Measurements from ENCODE around the gene EEF1A2. TPM values are rescaled to one million over a fixed set of nuclear protein-coding genes. Genes with fewer than 3 reads are reported as not detected.

Gene EEF1A2
- total and polyA plus RNA-seq, 2 experiments from 2014 or later = 1.3 to 37.1 TPM

DNA sequence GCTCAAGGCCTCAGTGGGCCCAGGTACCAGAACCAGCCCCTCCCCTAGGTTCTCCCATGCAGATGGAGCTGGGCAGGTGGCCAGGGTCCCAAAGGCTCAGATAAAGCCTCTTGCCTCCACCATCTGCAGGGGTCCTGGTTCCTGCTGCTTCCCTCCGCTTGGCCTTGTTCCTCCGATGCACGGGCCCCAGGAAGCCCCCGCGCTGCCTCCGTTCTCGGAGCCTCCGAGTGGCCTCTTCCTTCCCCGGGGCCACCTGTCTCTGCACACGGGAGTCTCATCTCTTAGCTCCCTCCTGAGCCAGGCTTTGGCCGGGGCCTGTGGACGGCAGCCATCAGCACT, 40.2 kb upstream of the EEF1A2 start:
- Histone ChIP-seq H3K27ac (ENCODE audit: low read depth) (no peak overlapping the region), H3K36me3 (ENCODE audit: insufficient read depth) (no peaks in the 10 kb centered on the region), H3K27me3 (ENCODE audit: insufficient read depth) (no peaks in the 10 kb centered on the region), H3K79me2 (replicated peaks; ENCODE audit: insufficient read depth) (no peaks in the 10 kb centered on the region), H4K20me1 (replicated peaks; ENCODE audit: insufficient read depth) (no peaks in the 10 kb centered on the region), H3K4me2 (no peak overlapping the region), H2AFZ (peak overlapping the region; percentile 32; the same call in 1 of the 2 replicates), H3K4me1 (ENCODE audit: insufficient read depth) (no peaks in the 10 kb centered on the region), H3K4me3 (no peak overlapping the region), H3K9me2 (ENCODE audit: insufficient read depth) (no peaks in the 10 kb centered on the region), H3F3A (replicated peaks; ENCODE audit: low read depth) (no peaks in the 10 kb centered on the region)
- ATAC-seq (no peak), DNase-seq (ENCODE audit: low spot score) (no peak)
- Mint-ChIP-seq H3K9me3 (no peaks in the 10 kb centered on the region; the same call in 2 of the 3 replicates), H3K4me3 (no peak overlapping the region), H3K27me3 (ENCODE audit: insufficient read depth, low read depth, poor library complexity) (peaks cover 9% of the 10 kb centered on the region), H3K27ac (no peak overlapping the region), H3K36me3 (ENCODE audit: low read depth) (peaks cover 4% of the 10 kb centered on the region; the same call in 1 of the 3 replicates), H3K4me1 (peaks cover 8% of the 10 kb centered on the region)
- TF ChIP-seq CREB1 (CRISPR knock-in tag; IDR thresholded peaks at IDR 0.05; ENCODE audit: low read depth) (no peak), NANOG (IDR thresholded peaks at IDR 0.05; ENCODE audit: borderline replicate concordance) (no peak), ZNF331 (CRISPR knock-in tag; IDR thresholded peaks at IDR 0.05; ENCODE audit: low read depth) (no peak), STAT1 (IDR thresholded peaks at IDR 0.05; ENCODE audit: unreplicated experiment) (no peak), EZH2phosphoT487 (IDR thresholded peaks at IDR 0.05; ENCODE audit: unreplicated experiment) (no peak), POLR2AphosphoS5 (IDR thresholded peaks at IDR 0.05; ENCODE audit: low read depth) (no peak), JUNB (IDR thresholded peaks at IDR 0.05; ENCODE audit: unreplicated experiment) (no peak), EZH2 (IDR thresholded peaks at IDR 0.05; ENCODE audit: low read depth, unreplicated experiment) (no peak), ZNF114 (CRISPR knock-in tag; IDR thresholded peaks at IDR 0.05) (no peak)
- TF ChIP-seq, protein P1, sequence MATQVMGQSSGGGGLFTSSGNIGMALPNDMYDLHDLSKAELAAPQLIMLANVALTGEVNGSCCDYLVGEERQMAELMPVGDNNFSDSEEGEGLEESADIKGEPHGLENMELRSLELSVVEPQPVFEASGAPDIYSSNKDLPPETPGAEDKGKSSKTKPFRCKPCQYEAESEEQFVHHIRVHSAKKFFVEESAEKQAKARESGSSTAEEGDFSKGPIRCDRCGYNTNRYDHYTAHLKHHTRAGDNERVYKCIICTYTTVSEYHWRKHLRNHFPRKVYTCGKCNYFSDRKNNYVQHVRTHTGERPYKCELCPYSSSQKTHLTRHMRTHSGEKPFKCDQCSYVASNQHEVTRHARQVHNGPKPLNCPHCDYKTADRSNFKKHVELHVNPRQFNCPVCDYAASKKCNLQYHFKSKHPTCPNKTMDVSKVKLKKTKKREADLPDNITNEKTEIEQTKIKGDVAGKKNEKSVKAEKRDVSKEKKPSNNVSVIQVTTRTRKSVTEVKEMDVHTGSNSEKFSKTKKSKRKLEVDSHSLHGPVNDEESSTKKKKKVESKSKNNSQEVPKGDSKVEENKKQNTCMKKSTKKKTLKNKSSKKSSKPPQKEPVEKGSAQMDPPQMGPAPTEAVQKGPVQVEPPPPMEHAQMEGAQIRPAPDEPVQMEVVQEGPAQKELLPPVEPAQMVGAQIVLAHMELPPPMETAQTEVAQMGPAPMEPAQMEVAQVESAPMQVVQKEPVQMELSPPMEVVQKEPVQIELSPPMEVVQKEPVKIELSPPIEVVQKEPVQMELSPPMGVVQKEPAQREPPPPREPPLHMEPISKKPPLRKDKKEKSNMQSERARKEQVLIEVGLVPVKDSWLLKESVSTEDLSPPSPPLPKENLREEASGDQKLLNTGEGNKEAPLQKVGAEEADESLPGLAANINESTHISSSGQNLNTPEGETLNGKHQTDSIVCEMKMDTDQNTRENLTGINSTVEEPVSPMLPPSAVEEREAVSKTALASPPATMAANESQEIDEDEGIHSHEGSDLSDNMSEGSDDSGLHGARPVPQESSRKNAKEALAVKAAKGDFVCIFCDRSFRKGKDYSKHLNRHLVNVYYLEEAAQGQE (IDR thresholded peaks at IDR 0.05; ENCODE audit: unreplicated experiment) = no peak
- TF ChIP-seq, protein P2, sequence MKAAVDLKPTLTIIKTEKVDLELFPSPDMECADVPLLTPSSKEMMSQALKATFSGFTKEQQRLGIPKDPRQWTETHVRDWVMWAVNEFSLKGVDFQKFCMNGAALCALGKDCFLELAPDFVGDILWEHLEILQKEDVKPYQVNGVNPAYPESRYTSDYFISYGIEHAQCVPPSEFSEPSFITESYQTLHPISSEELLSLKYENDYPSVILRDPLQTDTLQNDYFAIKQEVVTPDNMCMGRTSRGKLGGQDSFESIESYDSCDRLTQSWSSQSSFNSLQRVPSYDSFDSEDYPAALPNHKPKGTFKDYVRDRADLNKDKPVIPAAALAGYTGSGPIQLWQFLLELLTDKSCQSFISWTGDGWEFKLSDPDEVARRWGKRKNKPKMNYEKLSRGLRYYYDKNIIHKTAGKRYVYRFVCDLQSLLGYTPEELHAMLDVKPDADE (IDR thresholded peaks at IDR 0.05) = no peak
- TF ChIP-seq, protein P3, sequence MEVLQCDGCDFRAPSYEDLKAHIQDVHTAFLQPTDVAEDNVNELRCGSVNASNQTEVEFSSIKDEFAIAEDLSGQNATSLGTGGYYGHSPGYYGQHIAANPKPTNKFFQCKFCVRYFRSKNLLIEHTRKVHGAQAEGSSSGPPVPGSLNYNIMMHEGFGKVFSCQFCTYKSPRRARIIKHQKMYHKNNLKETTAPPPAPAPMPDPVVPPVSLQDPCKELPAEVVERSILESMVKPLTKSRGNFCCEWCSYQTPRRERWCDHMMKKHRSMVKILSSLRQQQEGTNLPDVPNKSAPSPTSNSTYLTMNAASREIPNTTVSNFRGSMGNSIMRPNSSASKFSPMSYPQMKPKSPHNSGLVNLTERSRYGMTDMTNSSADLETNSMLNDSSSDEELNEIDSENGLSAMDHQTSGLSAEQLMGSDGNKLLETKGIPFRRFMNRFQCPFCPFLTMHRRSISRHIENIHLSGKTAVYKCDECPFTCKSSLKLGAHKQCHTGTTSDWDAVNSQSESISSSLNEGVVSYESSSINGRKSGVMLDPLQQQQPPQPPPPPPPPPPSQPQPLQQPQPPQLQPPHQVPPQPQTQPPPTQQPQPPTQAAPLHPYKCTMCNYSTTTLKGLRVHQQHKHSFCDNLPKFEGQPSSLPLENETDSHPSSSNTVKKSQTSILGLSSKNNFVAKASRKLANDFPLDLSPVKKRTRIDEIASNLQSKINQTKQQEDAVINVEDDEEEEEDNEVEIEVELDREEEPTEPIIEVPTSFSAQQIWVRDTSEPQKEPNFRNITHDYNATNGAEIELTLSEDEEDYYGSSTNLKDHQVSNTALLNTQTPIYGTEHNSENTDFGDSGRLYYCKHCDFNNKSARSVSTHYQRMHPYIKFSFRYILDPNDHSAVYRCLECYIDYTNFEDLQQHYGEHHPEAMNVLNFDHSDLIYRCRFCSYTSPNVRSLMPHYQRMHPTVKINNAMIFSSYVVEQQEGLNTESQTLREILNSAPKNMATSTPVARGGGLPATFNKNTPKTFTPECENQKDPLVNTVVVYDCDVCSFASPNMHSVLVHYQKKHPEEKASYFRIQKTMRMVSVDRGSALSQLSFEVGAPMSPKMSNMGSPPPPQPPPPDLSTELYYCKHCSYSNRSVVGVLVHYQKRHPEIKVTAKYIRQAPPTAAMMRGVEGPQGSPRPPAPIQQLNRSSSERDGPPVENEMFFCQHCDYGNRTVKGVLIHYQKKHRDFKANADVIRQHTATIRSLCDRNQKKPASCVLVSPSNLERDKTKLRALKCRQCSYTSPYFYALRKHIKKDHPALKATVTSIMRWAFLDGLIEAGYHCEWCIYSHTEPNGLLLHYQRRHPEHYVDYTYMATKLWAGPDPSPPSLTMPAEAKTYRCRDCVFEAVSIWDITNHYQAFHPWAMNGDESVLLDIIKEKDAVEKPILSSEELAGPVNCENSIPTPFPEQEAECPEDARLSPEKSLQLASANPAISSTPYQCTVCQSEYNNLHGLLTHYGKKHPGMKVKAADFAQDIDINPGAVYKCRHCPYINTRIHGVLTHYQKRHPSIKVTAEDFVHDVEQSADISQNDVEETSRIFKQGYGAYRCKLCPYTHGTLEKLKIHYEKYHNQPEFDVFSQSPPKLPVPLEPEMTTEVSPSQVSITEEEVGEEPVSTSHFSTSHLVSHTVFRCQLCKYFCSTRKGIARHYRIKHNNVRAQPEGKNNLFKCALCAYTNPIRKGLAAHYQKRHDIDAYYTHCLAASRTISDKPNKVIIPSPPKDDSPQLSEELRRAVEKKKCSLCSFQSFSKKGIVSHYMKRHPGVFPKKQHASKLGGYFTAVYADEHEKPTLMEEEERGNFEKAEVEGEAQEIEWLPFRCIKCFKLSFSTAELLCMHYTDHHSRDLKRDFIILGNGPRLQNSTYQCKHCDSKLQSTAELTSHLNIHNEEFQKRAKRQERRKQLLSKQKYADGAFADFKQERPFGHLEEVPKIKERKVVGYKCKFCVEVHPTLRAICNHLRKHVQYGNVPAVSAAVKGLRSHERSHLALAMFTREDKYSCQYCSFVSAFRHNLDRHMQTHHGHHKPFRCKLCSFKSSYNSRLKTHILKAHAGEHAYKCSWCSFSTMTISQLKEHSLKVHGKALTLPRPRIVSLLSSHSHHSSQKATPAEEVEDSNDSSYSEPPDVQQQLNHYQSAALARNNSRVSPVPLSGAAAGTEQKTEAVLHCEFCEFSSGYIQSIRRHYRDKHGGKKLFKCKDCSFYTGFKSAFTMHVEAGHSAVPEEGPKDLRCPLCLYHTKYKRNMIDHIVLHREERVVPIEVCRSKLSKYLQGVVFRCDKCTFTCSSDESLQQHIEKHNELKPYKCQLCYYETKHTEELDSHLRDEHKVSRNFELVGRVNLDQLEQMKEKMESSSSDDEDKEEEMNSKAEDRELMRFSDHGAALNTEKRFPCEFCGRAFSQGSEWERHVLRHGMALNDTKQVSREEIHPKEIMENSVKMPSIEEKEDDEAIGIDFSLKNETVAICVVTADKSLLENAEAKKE (CRISPR knock-in tag; IDR thresholded peaks at IDR 0.05) = no peak
- TF ChIP-seq, protein P4, sequence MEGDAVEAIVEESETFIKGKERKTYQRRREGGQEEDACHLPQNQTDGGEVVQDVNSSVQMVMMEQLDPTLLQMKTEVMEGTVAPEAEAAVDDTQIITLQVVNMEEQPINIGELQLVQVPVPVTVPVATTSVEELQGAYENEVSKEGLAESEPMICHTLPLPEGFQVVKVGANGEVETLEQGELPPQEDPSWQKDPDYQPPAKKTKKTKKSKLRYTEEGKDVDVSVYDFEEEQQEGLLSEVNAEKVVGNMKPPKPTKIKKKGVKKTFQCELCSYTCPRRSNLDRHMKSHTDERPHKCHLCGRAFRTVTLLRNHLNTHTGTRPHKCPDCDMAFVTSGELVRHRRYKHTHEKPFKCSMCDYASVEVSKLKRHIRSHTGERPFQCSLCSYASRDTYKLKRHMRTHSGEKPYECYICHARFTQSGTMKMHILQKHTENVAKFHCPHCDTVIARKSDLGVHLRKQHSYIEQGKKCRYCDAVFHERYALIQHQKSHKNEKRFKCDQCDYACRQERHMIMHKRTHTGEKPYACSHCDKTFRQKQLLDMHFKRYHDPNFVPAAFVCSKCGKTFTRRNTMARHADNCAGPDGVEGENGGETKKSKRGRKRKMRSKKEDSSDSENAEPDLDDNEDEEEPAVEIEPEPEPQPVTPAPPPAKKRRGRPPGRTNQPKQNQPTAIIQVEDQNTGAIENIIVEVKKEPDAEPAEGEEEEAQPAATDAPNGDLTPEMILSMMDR (conservative IDR thresholded peaks at IDR 0.05; ENCODE audit: low read depth in 2 of 2) = no peak

Data from GM23338 (cell line).